ENCODE data around the gene BPIFB1. TPM values are rescaled to one million over a fixed set of nuclear protein-coding genes. Genes with fewer than 3 reads are reported as not detected.

Gene BPIFB1
- total and polyA plus RNA-seq, 2 of the 8 experiments (the other 6 are each of a cell fraction or from before 2014, with no cell fraction given): not detected

DNA sequence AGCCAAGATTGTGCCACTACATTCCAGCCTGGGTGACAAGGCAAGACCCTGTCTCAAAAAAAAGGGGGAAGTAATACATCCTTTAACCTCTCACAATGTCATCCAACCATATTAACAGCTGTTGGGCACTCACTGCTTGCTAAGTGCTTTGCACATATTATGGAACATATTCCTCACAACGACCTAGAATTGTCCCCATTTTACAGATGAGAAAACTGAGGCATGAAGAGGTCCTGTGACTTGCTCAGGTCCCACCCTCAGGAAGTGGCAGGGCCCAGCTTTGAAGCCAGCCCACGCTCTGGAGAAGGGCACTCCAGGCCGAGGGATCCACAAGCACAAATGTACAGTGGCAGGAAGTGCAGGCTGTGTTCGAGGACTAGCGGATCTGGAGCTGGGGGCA lies 33.3 kb downstream of the BPIFB1 start:
- H3K4ac ChIP-seq (replicated peaks; ENCODE audit: insufficient read length, low read depth, low read length): no peak overlapping the region
- no peaks in the 10 kb centered on the region for H3K23me2 ChIP-seq (ENCODE audit: low read depth, low read length)
- no peak overlapping the region for H2AK5ac ChIP-seq (ENCODE audit: low read depth, low read length)
- H3K4me2 ChIP-seq (ENCODE audit: insufficient read depth in 1 of 2, low read depth in 2 of 2, low read length in 2 of 2): no peak overlapping the region
- no peak overlapping the region for H3K9ac ChIP-seq (replicated peaks in 1 of 4; ENCODE audit: extremely low read depth in 1 of 4, low read depth in 3 of 4, low read length in 3 of 4)
- no peak overlapping the region for H4K5ac ChIP-seq (ENCODE audit: insufficient read length, low read depth, low read length)
- H2BK20ac ChIP-seq (ENCODE audit: low read length): no peak overlapping the region
- no peaks in the 10 kb centered on the region; a peak in 2 of 7 replicates for H3K27me3 ChIP-seq (replicated peaks in 1 of 4; ENCODE audit: control insufficient read depth in 3 of 4, extremely low read depth in 1 of 4, insufficient read depth in 3 of 4, low read length in 3 of 4)
- H4K8ac ChIP-seq (ENCODE audit: extremely low read depth, insufficient read depth, low read length): no peak overlapping the region
- WGBS, 2 experiments (ENCODE audit: extremely low coverage in 1 of 2, insufficient coverage in 1 of 2, insufficient read length in 1 of 2, insufficient replicate concordance in 2 of 2, low coverage in 1 of 2, low lambda C conversion rate in 2 of 2, missing lambda C conversion rate in 1 of 2): 84% methylated on average over 5 of the region's 5 CpGs; no CpG with 5 or more reads in 1 of the 2 experiments
- H3K4me1 ChIP-seq (replicated peaks in 1 of 4; ENCODE audit: control insufficient read depth in 3 of 4, insufficient read depth in 4 of 4, low read length in 3 of 4): no peaks in the 10 kb centered on the region
- no peaks in the 10 kb centered on the region for H3K79me2 ChIP-seq (ENCODE audit: control insufficient read depth in 1 of 2, insufficient read depth in 2 of 2, low read length in 2 of 2)
- no peak overlapping the region for H2AFZ ChIP-seq (ENCODE audit: low read length)
- no peak overlapping the region for H3K14ac ChIP-seq (ENCODE audit: insufficient read length)
- FAIRE-seq (no peak), DNase-seq (ENCODE audit: low read depth in 1 of 2, low spot score in 2 of 2) (no peak)
- H2BK120ac ChIP-seq (replicated peaks; ENCODE audit: low read depth, low read length): no peak overlapping the region
- H2BK12ac ChIP-seq (ENCODE audit: low read depth, low read length): no peak overlapping the region
- no peak overlapping the region for H3K56ac ChIP-seq (replicated peaks; ENCODE audit: insufficient read length, low read depth, low read length)
- no peak overlapping the region for H3K18ac ChIP-seq (ENCODE audit: extremely low read depth, low read length)
- no peak overlapping the region for H3K27ac ChIP-seq (ENCODE audit: low read depth, low read length)
- H2BK5ac ChIP-seq (ENCODE audit: low read depth, low read length): no peak overlapping the region
- H3K4me3 ChIP-seq (ENCODE audit: extremely low read depth in 1 of 4, insufficient read depth in 2 of 4, low read depth in 3 of 4, low read length in 4 of 4): no peak overlapping the region
- H2BK15ac ChIP-seq (ENCODE audit: low read length): no peak overlapping the region
- H4K91ac ChIP-seq (replicated peaks; ENCODE audit: insufficient read length, low read length): no peak overlapping the region
- no peaks in the 10 kb centered on the region for H3K79me1 ChIP-seq (ENCODE audit: low read depth, low read length)
- no peaks in the 10 kb centered on the region for H3K36me3 ChIP-seq (ENCODE audit: control insufficient read depth in 2 of 4, insufficient read depth in 4 of 4, low read length in 3 of 4)
- POLR2A ChIA-PET (ENCODE audit: partially characterized antibody): no interaction called here
- H3K23ac ChIP-seq (ENCODE audit: insufficient read length): no peak overlapping the region
- H3K9me3 ChIP-seq (ENCODE audit: insufficient read depth in 2 of 2, low read depth in 1 of 2, low read length in 1 of 2): no peaks in the 10 kb centered on the region
- no peaks in the 10 kb centered on the region for H4K20me1 ChIP-seq (replicated peaks in 1 of 2; ENCODE audit: control insufficient read depth in 1 of 2, insufficient read depth in 2 of 2, low read length in 2 of 2)
- CTCF ChIA-PET (ENCODE audit: partially characterized antibody): interaction anchor here (1.1 to 4.3 kb wide), 4 partner anchors 8 to 99 kb away, joined by 3 to 21 read pairs (median 4); no protein-coding TSS in a partner anchor
- TF ChIP-seq POU5F1 (IDR thresholded peaks at IDR 0.05; ENCODE audit: low read depth, low read length) (no peak), FOSL1 (IDR thresholded peaks at IDR 0.05; ENCODE audit: insufficient read depth, low read depth, low read length) (no peak), SP2 (IDR thresholded peaks at IDR 0.05; ENCODE audit: low read length) (no peak), JUN (IDR thresholded peaks at IDR 0.05; ENCODE audit: low read depth, low read length) (no peak), KDM5A (IDR thresholded peaks at IDR 0.05; ENCODE audit: low read length) (no peak), GABPA (IDR thresholded peaks at IDR 0.05; ENCODE audit: borderline replicate concordance, insufficient read depth, low read length) (no peak), TBP (IDR thresholded peaks at IDR 0.05; ENCODE audit: low read depth, low read length) (no peak), TEAD4 (IDR thresholded peaks at IDR 0.05; ENCODE audit: low read depth, low read length) (no peak), RNF2 (IDR thresholded peaks at IDR 0.05; ENCODE audit: borderline replicate concordance, low read depth, low read length, missing control alignments, poor library complexity, severe bottlenecking) (no peak), BCL11A (IDR thresholded peaks at IDR 0.05; ENCODE audit: low read depth in 2 of 2, low read length in 2 of 2) (no peak)
- TF ChIP-seq, protein P1, sequence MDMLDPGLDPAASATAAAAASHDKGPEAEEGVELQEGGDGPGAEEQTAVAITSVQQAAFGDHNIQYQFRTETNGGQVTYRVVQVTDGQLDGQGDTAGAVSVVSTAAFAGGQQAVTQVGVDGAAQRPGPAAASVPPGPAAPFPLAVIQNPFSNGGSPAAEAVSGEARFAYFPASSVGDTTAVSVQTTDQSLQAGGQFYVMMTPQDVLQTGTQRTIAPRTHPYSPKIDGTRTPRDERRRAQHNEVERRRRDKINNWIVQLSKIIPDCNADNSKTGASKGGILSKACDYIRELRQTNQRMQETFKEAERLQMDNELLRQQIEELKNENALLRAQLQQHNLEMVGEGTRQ (IDR thresholded peaks at IDR 0.05; ENCODE audit: low read length): no peak
- TF ChIP-seq, protein P2, sequence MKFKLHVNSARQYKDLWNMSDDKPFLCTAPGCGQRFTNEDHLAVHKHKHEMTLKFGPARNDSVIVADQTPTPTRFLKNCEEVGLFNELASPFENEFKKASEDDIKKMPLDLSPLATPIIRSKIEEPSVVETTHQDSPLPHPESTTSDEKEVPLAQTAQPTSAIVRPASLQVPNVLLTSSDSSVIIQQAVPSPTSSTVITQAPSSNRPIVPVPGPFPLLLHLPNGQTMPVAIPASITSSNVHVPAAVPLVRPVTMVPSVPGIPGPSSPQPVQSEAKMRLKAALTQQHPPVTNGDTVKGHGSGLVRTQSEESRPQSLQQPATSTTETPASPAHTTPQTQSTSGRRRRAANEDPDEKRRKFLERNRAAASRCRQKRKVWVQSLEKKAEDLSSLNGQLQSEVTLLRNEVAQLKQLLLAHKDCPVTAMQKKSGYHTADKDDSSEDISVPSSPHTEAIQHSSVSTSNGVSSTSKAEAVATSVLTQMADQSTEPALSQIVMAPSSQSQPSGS (IDR thresholded peaks at IDR 0.05; ENCODE audit: low read length): no peak

Measured in H1 (cell line).